Stimulated activated CD8-positive, alpha-beta memory T cell treated with anti-CD3 and anti-CD28 coated beads, Interleukin-7, amount 100 ng/mL, for 4 hours (primary cell): ENCODE data around the gene ARHGDIA.

ENCODE experiments used
- DNase-seq, 2 donors: peaks; one replicate each; pipeline ENCODE4 v3.0.0-alpha.2; 2020; ENCODE audit warnings: low read depth in 2 of 2

Gene ARHGDIA

GRCh38 chr17:81906476-81907218, 35.5 kb upstream of the ARHGDIA start:
- no peak for DNase-seq

GRCh38 chr17:81905993-81906392, 34.9 kb upstream of the ARHGDIA start:
- DNase-seq = no peak

GRCh38 chr17:81905424-81905875, 34.3 kb upstream of the ARHGDIA start:
- DNase-seq = no peak

GRCh38 chr17:81904600-81905423, 33.7 kb upstream of the ARHGDIA start:
- no peak for DNase-seq

GRCh38 chr17:81903896-81904599, 32.9 kb upstream of the ARHGDIA start:
- DNase-seq = no peak

- no peak for DNase-seq
Observed at GRCh38 chr17:81903415-81903831, 32.3 kb upstream of the ARHGDIA start.

- DNase-seq = no peak
Observed at GRCh38 chr17:81902653-81903414, 31.7 kb upstream of the ARHGDIA start.

- DNase-seq = no peak
Observed at GRCh38 chr17:81902023-81902652, 31.0 kb upstream of the ARHGDIA start, which contains the start of gene NPB. NPB (plus strand) TSS chr17:81902238; CDS start chr17:81902278, 40 bp downstream.

- DNase-seq = no peak
Observed at GRCh38 chr17:81901167-81902022, 30.3 kb upstream of the ARHGDIA start.

- no peak for DNase-seq
Observed at GRCh38 chr17:81900181-81900820, 29.2 kb upstream of the ARHGDIA start.

- no peak for DNase-seq
Observed at GRCh38 chr17:81899514-81900166, 28.5 kb upstream of the ARHGDIA start.

- no peak for DNase-seq
Observed at GRCh38 chr17:81898885-81899284, 27.7 kb upstream of the ARHGDIA start.

GRCh38 chr17:81898029-81898866, 27.1 kb upstream of the ARHGDIA start:
- no peak for DNase-seq

- DNase-seq = no peak
Observed at GRCh38 chr17:81895400-81895799, 24.3 kb upstream of the ARHGDIA start.

GRCh38 chr17:81891303-81891552, 20.1 kb upstream of the ARHGDIA start:
- DNase-seq = no peak

- DNase-seq = no peak
Observed at GRCh38 chr17:81890447-81891302, 19.5 kb upstream of the ARHGDIA start.

- no peak for DNase-seq
Observed at GRCh38 chr17:81889602-81890001, 18.5 kb upstream of the ARHGDIA start.
